Loucy (cell line): ENCODE measurements around the gene TMEM18.

Source experiments
- CTCF ChIP-seq: fragments of 200-600 bp; sonication (generic); conservative IDR thresholded peaks from 2 replicates; pipeline ENCODE4 v1.5.1; 2014; ENCODE audit warnings: mild to moderate bottlenecking, antibody characterized with exemption, low read length
- EZH2phosphoT487 ChIP-seq: fragments of 200-600 bp; IDR thresholded peaks from 2 replicates; pipeline ENCODE4 v1.6.1; 2018; ENCODE audit warnings: antibody characterized with exemption, mild to moderate bottlenecking, moderate library complexity, borderline replicate concordance

DNA sequence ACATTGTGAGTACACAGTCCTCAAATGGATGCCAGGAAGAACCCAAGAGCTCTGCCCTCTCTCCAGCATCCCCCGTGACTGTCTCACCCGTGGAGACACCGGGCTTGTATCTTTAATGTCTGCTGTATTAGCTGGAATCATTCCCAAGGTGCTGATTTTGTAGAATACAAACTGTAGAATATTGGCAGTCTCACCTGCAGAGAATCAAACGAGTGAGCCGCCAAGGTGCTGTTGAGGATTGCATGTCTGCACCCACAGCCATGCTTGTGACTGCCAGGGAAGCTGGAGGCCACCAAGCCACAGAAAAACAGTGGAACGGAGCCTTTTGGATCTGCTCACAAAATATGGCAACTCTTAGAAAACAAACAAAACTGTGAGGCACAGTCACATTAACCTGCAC, 37.5 kb downstream of the TMEM18 start:
- TF ChIP-seq CTCF = no peak
- TF ChIP-seq EZH2phosphoT487 = no peak
